Endothelial cell of umbilical vein (primary cell): ENCODE results near the gene ACAA1.

ENCODE experiments used
- POLR2A ChIP-seq: IDR thresholded peaks from 2 replicates; pipeline ENCODE4 v1.6.1; 2012; ENCODE audit warnings: low read depth, mild to moderate bottlenecking, control low read depth, low read length
- POLR2AphosphoS5 ChIP-seq: IDR thresholded peaks from 2 replicates; pipeline ENCODE4 v1.6.1; 2012; ENCODE audit warnings: low read depth, mild to moderate bottlenecking, control low read depth, low read length, moderate library complexity; ENCODE audit not compliant: insufficient read depth
- TF ChIP-seq, protein P1 (sequence below), 2 donors: IDR thresholded peaks; 1 replicate in 1 of 2; 2 replicates in 1 of 2; pipeline ENCODE4 v1.5.1; 2011; ENCODE audit warnings: low read length in 2 of 2, mild to moderate bottlenecking in 2 of 2, moderate library complexity in 2 of 2, control low read depth in 1 of 2, inconsistent platforms in 1 of 2, low read depth in 1 of 2; ENCODE audit not compliant: insufficient read depth in 1 of 2; ENCODE audit errors: extremely low read depth in 1 of 2
- TF ChIP-seq, protein P2 (sequence below): IDR thresholded peaks from 2 replicates; pipeline ENCODE4 v1.6.1; 2011; ENCODE audit not compliant: insufficient read depth, insufficient read length

DNA sequence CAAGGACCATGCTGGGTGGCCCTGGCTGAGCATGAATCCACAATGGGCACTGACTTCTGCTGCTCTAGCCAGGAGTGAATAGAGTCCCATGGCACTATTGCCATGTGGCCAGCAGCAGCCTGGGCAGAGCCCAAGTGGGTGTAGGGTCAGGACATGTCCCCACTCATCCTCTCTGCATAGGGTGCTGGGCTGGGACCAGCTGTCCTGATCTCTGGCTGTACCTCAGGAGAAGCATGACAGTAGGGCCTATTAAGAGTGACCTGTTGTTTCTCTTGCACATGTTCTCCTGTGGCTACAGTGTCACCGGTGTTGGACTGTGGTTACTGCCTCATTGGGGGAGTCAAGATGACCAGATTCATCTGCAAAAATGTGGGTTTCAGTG, 51.0 kb downstream of the ACAA1 start:
- TF ChIP-seq POLR2A (no peak), POLR2AphosphoS5 (no peak)
- TF ChIP-seq, protein P1, sequence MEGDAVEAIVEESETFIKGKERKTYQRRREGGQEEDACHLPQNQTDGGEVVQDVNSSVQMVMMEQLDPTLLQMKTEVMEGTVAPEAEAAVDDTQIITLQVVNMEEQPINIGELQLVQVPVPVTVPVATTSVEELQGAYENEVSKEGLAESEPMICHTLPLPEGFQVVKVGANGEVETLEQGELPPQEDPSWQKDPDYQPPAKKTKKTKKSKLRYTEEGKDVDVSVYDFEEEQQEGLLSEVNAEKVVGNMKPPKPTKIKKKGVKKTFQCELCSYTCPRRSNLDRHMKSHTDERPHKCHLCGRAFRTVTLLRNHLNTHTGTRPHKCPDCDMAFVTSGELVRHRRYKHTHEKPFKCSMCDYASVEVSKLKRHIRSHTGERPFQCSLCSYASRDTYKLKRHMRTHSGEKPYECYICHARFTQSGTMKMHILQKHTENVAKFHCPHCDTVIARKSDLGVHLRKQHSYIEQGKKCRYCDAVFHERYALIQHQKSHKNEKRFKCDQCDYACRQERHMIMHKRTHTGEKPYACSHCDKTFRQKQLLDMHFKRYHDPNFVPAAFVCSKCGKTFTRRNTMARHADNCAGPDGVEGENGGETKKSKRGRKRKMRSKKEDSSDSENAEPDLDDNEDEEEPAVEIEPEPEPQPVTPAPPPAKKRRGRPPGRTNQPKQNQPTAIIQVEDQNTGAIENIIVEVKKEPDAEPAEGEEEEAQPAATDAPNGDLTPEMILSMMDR (IDR thresholded peaks at IDR 0.05; ENCODE audit: extremely low read depth in 1 of 2, insufficient read depth in 1 of 2, low read depth in 1 of 2, low read length in 2 of 2) = no peak
- TF ChIP-seq, protein P2, sequence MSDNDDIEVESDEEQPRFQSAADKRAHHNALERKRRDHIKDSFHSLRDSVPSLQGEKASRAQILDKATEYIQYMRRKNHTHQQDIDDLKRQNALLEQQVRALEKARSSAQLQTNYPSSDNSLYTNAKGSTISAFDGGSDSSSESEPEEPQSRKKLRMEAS = no peak
